Cardiac septum (tissue), 1 donor: ENCODE data around the gene CRX. TPM values are rescaled to one million over a fixed set of nuclear protein-coding genes. Genes with fewer than 3 reads are reported as not detected.

Experiments
- total RNA-seq: library from RNA; stranded (reverse); fragmentation: NEBNext Ultra II Directional; extraction: Animal tissue kit (Norgen Biotek cat#: 25700); gene quantifications from one replicate; pipeline ENCODE4 v1.2.1, GENCODE V29; 2021
- donor health status: DM: no; HTN: no; CAD: no.

Gene CRX
- total RNA-seq, 1 donor from 2014 or later = not detected

Other genes starting within 250 kb of the CRX start
- gene ZNF541, start 248.8 kb upstream of the CRX start, total RNA-seq = 1.2 TPM
- gene BICRA, start 212.8 kb upstream of the CRX start, total RNA-seq = 9.3 TPM
- gene EHD2, start 108.5 kb upstream of the CRX start, total RNA-seq = 42.6 TPM
- gene NOP53, start 76.4 kb upstream of the CRX start, total RNA-seq = 136 TPM
- gene SELENOW, start 43.2 kb upstream of the CRX start, total RNA-seq = 944 TPM
- not detected for gene TPRX1, start 17.4 kb upstream of the CRX start, total RNA-seq
- not detected for gene TPRX2, start 37.3 kb downstream of the CRX start, total RNA-seq
- not detected for gene SULT2A1, start 64.4 kb downstream of the CRX start, total RNA-seq
- gene BSPH1, start 170.2 kb downstream of the CRX start, total RNA-seq = not detected
- not detected for gene ELSPBP1, start 172.7 kb downstream of the CRX start, total RNA-seq
- not detected for gene CABP5, start 222.1 kb downstream of the CRX start, total RNA-seq